ENCODE results near the gene GPC3.
A peak's percentile ranks its signal among the peaks of the same experiment; 100 is the strongest.
"Not testable (repeated sequence)": the region's sequence is repeated elsewhere in the genome, so short reads cannot be mapped to it uniquely, and the experiment has no call there.

The GPC3 gene

GRCh38 chrX:133985164-133985966, at the start of gene GPC3:
Gene GPC3 (minus strand): TSS chrX:133985594.
- DNase-seq (ENCODE audit: low read depth), result no peak

GRCh38 chrX:134032441-134032840, 47.0 kb upstream of the GPC3 start:
- no peak for DNase-seq (ENCODE audit: low read depth)

- DNase-seq (ENCODE audit: low read depth), result peak; percentile 4
Observed at GRCh38 chrX:134026565-134027311, 41.3 kb upstream of the GPC3 start.

GRCh38 chrX:134025986-134026545, 40.7 kb upstream of the GPC3 start:
- no peak for DNase-seq (ENCODE audit: low read depth)

- DNase-seq (ENCODE audit: low read depth), result no peak
Observed at GRCh38 chrX:134024686-134025377, 39.4 kb upstream of the GPC3 start.

- no peak for DNase-seq (ENCODE audit: low read depth)
Observed at GRCh38 chrX:134023851-134024281, 38.5 kb upstream of the GPC3 start.

- no peak for DNase-seq (ENCODE audit: low read depth)
Observed at GRCh38 chrX:134020910-134021309, 35.5 kb upstream of the GPC3 start.

- no peak for DNase-seq (ENCODE audit: low read depth)
Observed at GRCh38 chrX:134019567-134020206, 34.3 kb upstream of the GPC3 start.

GRCh38 chrX:134016309-134016708, 30.9 kb upstream of the GPC3 start:
- not testable (repeated sequence) for DNase-seq (ENCODE audit: low read depth)

- not testable (repeated sequence) for DNase-seq (ENCODE audit: low read depth)
Observed at GRCh38 chrX:134015510-134015909, 30.1 kb upstream of the GPC3 start.

GRCh38 chrX:134013524-134013923, 28.1 kb upstream of the GPC3 start:
- no peak for DNase-seq (ENCODE audit: low read depth)

- DNase-seq (ENCODE audit: low read depth), result peak; percentile 3
Observed at GRCh38 chrX:134013092-134013497, 27.7 kb upstream of the GPC3 start.

GRCh38 chrX:134010690-134011089, 25.3 kb upstream of the GPC3 start:
- DNase-seq (ENCODE audit: low read depth), result no peak

GRCh38 chrX:134007716-134008115, 22.3 kb upstream of the GPC3 start:
- no peak for DNase-seq (ENCODE audit: low read depth)

- no peak for DNase-seq (ENCODE audit: low read depth)
Observed at GRCh38 chrX:134006484-134007161, 21.2 kb upstream of the GPC3 start.

- peak; percentile 3 for DNase-seq (ENCODE audit: low read depth)
Observed at GRCh38 chrX:134004084-134004483, 18.7 kb upstream of the GPC3 start.

- no peak for DNase-seq (ENCODE audit: low read depth)
Observed at GRCh38 chrX:134002921-134003615, 17.7 kb upstream of the GPC3 start.

GRCh38 chrX:134000260-134001245, 15.2 kb upstream of the GPC3 start:
- no peak for DNase-seq (ENCODE audit: low read depth)

GRCh38 chrX:133999031-133999705, 13.8 kb upstream of the GPC3 start:
- no peak for DNase-seq (ENCODE audit: low read depth)

Data from GM04504 (cell line).